H9 (cell line): ENCODE data around the gene TPGS2. TPM values are rescaled to one million over a fixed set of nuclear protein-coding genes. Genes with fewer than 3 reads are reported as not detected.

Experiments used
- DNase-seq: peaks from one replicate; pipeline ENCODE4 v3.0.0-alpha.2; 2017
- H2AFZ ChIP-seq: one replicate; pipeline ENCODE4 v1.6.1; 2013; ENCODE audit warnings: mild to moderate bottlenecking, low read length, control low read depth, moderate library complexity
- H2AK5ac ChIP-seq: 2 replicates; pipeline ENCODE4 v1.6.1; 2013; ENCODE audit warnings: low read length, control low read depth, mixed read lengths; ENCODE audit not compliant: insufficient read length
- H2BK120ac ChIP-seq: one replicate; pipeline ENCODE4 v1.6.1; 2013; ENCODE audit warnings: low read depth, mild to moderate bottlenecking, low read length, control low read depth, inconsistent platforms; ENCODE audit not compliant: poor library complexity, severe bottlenecking
- H2BK12ac ChIP-seq: 2 replicates; pipeline ENCODE4 v1.6.1; 2013; ENCODE audit warnings: low read length, control low read depth, mixed read lengths, low read depth; ENCODE audit not compliant: insufficient read length
- H2BK15ac ChIP-seq: 2 replicates; pipeline ENCODE4 v1.6.1; 2013; ENCODE audit warnings: low read depth, low read length, control low read depth
- H2BK20ac ChIP-seq: one replicate; pipeline ENCODE4 v1.6.1; 2013; ENCODE audit warnings: low read depth, mild to moderate bottlenecking, low read length, control low read depth, inconsistent platforms; ENCODE audit not compliant: poor library complexity, severe bottlenecking
- H2BK5ac ChIP-seq: 2 replicates; pipeline ENCODE4 v1.6.1; 2013; ENCODE audit warnings: low read length, control low read depth, mixed read lengths; ENCODE audit not compliant: insufficient read length
- H3K14ac ChIP-seq: 2 replicates; pipeline ENCODE4 v1.6.1; 2013; ENCODE audit warnings: low read length, control low read depth; ENCODE audit not compliant: insufficient read depth
- H3K18ac ChIP-seq: 2 replicates; pipeline ENCODE4 v1.6.1; 2013; ENCODE audit warnings: low read depth, mild to moderate bottlenecking, mixed read lengths, low read length, control low read depth; ENCODE audit not compliant: insufficient read length
- H3K23ac ChIP-seq: 2 replicates; pipeline ENCODE4 v1.6.1; 2013; ENCODE audit warnings: low read length, control low read depth, mixed read lengths, low read depth; ENCODE audit not compliant: insufficient read length
- H3K23me2 ChIP-seq: 2 replicates; pipeline ENCODE4 v1.6.1; 2013; ENCODE audit warnings: low read depth, mild to moderate bottlenecking, mixed read lengths, low read length, control low read depth; ENCODE audit not compliant: insufficient read length, poor library complexity, severe bottlenecking
- H3K27ac ChIP-seq: 2 replicates; pipeline ENCODE4 v1.5.1; 2013; ENCODE audit warnings: low read length, control low read depth, mixed read lengths, low read depth; ENCODE audit not compliant: insufficient read length
- H3K27me3 ChIP-seq: 2 replicates; pipeline ENCODE4 v1.6.1; 2013; ENCODE audit warnings: low read length, control low read depth, inconsistent platforms; ENCODE audit not compliant: insufficient read depth
- H3K4ac ChIP-seq: 2 replicates; pipeline ENCODE4 v1.6.1; 2013; ENCODE audit warnings: low read depth, mild to moderate bottlenecking, control low read depth, inconsistent platforms, low read length, moderate library complexity
- H3K4me1 ChIP-seq: 2 replicates; pipeline ENCODE4 v1.6.1; 2013; ENCODE audit warnings: low read length, control low read depth, inconsistent platforms; ENCODE audit not compliant: insufficient read depth
- H3K4me2 ChIP-seq: 2 replicates; pipeline ENCODE4 v1.6.1; 2013; ENCODE audit warnings: low read length, control low read depth, mixed read lengths; ENCODE audit not compliant: insufficient read length, insufficient read depth
- H3K56ac ChIP-seq: 2 replicates; pipeline ENCODE4 v1.6.1; 2013; ENCODE audit warnings: low read depth, mild to moderate bottlenecking, mixed read lengths, low read length, control low read depth; ENCODE audit not compliant: insufficient read length
- H3K79me1 ChIP-seq: 2 replicates; pipeline ENCODE4 v1.6.1; 2013; ENCODE audit warnings: low read depth, mild to moderate bottlenecking, moderate library complexity, low read length, control low read depth, inconsistent platforms; ENCODE audit not compliant: insufficient read depth, poor library complexity, severe bottlenecking
- H3K79me2 ChIP-seq: 2 replicates; pipeline ENCODE4 v1.6.1; 2013; ENCODE audit warnings: low read length, control low read depth, inconsistent platforms; ENCODE audit not compliant: insufficient read depth
- H3K9ac ChIP-seq: 2 replicates; pipeline ENCODE4 v1.6.1; 2013; ENCODE audit warnings: low read length, control low read depth, mixed read lengths; ENCODE audit not compliant: insufficient read length; ENCODE audit errors: extremely low read depth
- H3K9me3 ChIP-seq: one replicate; pipeline ENCODE4 v1.6.1; 2013; ENCODE audit warnings: low read depth, low read length, inconsistent platforms; ENCODE audit not compliant: control insufficient read depth
- H3T11ph ChIP-seq: one replicate; pipeline ENCODE4 v1.6.1; 2013; ENCODE audit warnings: mild to moderate bottlenecking, low read length, control low read depth, inconsistent platforms
- H4K20me1 ChIP-seq: one replicate; pipeline ENCODE4 v1.6.1; 2013; ENCODE audit not compliant: control insufficient read depth, insufficient read length, insufficient read depth
- H4K5ac ChIP-seq: 2 replicates; pipeline ENCODE4 v1.6.1; 2013; ENCODE audit warnings: low read depth, mild to moderate bottlenecking, mixed read lengths, low read length, control low read depth; ENCODE audit not compliant: insufficient read length
- H4K8ac ChIP-seq: replicated peaks from 2 replicates; pipeline ENCODE4 v1.6.1; 2013; ENCODE audit warnings: low read length, control low read depth, mixed read lengths, low read depth; ENCODE audit not compliant: insufficient read length
- H4K91ac ChIP-seq: 2 replicates; pipeline ENCODE4 v1.6.1; 2013; ENCODE audit warnings: low read depth, mild to moderate bottlenecking, moderate library complexity, mixed read lengths, low read length, control low read depth; ENCODE audit not compliant: insufficient read length
- H3K27ac Mint-ChIP-seq, 3 experiments: 2 replicates in 2 of 3; 3 replicates in 1 of 3; pipeline ENCODE4 v1.8.0; 2020 to 2021; ENCODE audit warnings: mixed read lengths in 3 of 3, mild to moderate bottlenecking in 1 of 3, moderate library complexity in 1 of 3
- H3K27me3 Mint-ChIP-seq: 2 replicates; pipeline ENCODE4 v1.8.0; 2021; ENCODE audit warnings: low read depth, mild to moderate bottlenecking, moderate library complexity, mixed read lengths
- H3K36me3 Mint-ChIP-seq, 3 experiments: 2 replicates in 2 of 3; 3 replicates in 1 of 3; pipeline ENCODE4 v1.8.0; 2020 to 2021; ENCODE audit warnings: low read depth in 3 of 3, mixed read lengths in 3 of 3; ENCODE audit not compliant: insufficient read depth in 1 of 3
- H3K4me1 Mint-ChIP-seq, 2 experiments: 2 replicates each; pipeline ENCODE4 v1.8.0; 2020; ENCODE audit warnings: mixed read lengths in 2 of 2
- H3K4me3 Mint-ChIP-seq, 2 experiments: 2 replicates in 1 of 2; 3 replicates in 1 of 2; pipeline ENCODE4 v1.8.0; 2020 to 2021; ENCODE audit warnings: mild to moderate bottlenecking in 2 of 2, mixed read lengths in 2 of 2, moderate library complexity in 1 of 2
- H3K9me3 Mint-ChIP-seq, 2 experiments: 2 replicates in 1 of 2; 3 replicates in 1 of 2; pipeline ENCODE4 v1.8.0; 2020; ENCODE audit warnings: mild to moderate bottlenecking in 2 of 2, mixed read lengths in 2 of 2, moderate library complexity in 1 of 2
- WGBS: extraction: QIAGEN DNeasy Blood & Tissue Kit; methylation state at CpG from one replicate; pipeline ENCODE4 v1.1.7; 2013; ENCODE audit warnings: missing lambda C conversion rate, low lambda C conversion rate, mixed read lengths; ENCODE audit not compliant: insufficient read length; ENCODE audit errors: extremely low coverage; 5-methylcytosine and 5-hydroxymethylcytosine counted together
- total RNA-seq: library from RNA; stranded (reverse); gene quantifications from 2 replicates; pipeline ENCODE4 v1.2.1, GENCODE V29; 2021
- TF ChIP-seq, protein P1 (sequence below): fragments of 200-600 bp; sonication (generic); conservative IDR thresholded peaks from 3 replicates; pipeline ENCODE4 v1.8.0; 2021; ENCODE audit warnings: antibody characterized with exemption, mild to moderate bottlenecking

Gene TPGS2
- total RNA-seq, 1 experiment from 2014 or later, result 147 TPM

DNA sequence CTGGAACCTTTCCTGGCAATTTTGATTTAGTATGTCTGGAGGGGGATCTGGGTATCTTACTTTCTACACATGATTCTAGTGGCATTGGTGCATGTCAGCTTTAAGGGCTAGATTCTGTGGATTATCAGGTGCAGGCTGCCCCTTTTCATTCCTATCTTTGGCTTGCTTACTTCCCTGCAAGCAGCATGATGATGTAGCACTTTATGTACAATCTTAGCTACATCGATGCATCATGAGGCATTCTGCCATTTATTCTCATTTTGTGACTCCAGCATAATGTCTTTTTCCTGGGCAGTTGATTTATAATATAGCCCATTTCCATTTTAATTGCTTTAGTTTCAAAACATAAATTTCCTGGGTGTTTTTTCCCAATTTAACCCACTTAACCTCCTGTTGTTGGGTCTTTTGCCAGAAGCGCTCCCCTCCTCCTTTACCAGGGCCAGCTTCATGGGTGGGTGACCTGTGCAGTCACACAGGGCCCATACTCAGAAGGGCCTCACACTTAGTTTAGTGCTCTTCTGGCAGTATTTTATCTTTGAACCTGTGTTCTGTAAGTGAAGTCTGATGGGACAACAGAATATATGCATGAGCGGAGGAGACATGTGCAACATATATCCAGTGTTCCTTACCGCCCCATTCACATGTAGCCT is 36.0 kb downstream of the TPGS2 start:
- no peak overlapping the region for H3K14ac ChIP-seq
- H4K8ac ChIP-seq, result no peak overlapping the region
- H4K20me1 ChIP-seq, result no peaks in the 10 kb centered on the region
- H2BK20ac ChIP-seq, result no peak overlapping the region
- H3K4ac ChIP-seq, result no peak overlapping the region
- H3K27me3 ChIP-seq, result no peaks in the 10 kb centered on the region
- H3K9me3 Mint-ChIP-seq, result no peaks in the 10 kb centered on the region
- H2BK5ac ChIP-seq, result no peak overlapping the region
- peaks cover 25 to 76% (median 54%) of the 10 kb centered on the region in 3 experiments; a peak in 6 of 7 replicates for H3K36me3 Mint-ChIP-seq
- peaks cover 0 to 2% of the 10 kb centered on the region in 2 experiments; a peak in 1 of 4 replicates for H3K4me1 Mint-ChIP-seq
- no peaks in the 10 kb centered on the region for H3K4me1 ChIP-seq
- H3K79me2 ChIP-seq, result no peaks in the 10 kb centered on the region
- H2BK12ac ChIP-seq, result no peak overlapping the region
- no peak overlapping the region for H3K18ac ChIP-seq
- no peak overlapping the region for H2AK5ac ChIP-seq
- no peak overlapping the region for H2AFZ ChIP-seq
- H2BK15ac ChIP-seq, result no peak overlapping the region
- H3K56ac ChIP-seq, result no peak overlapping the region
- no peak overlapping the region for H3K23ac ChIP-seq
- H4K91ac ChIP-seq, result no peak overlapping the region
- no peak overlapping the region for H3K9ac ChIP-seq
- H3K23me2 ChIP-seq, result no peaks in the 10 kb centered on the region
- no peak overlapping the region for H3K27ac Mint-ChIP-seq
- no peak overlapping the region for H2BK120ac ChIP-seq
- H4K5ac ChIP-seq, result no peak overlapping the region
- H3K9me3 ChIP-seq, result no peaks in the 10 kb centered on the region
- no CpG with 5 or more reads among the region's 4 CpGs for WGBS
- H3K79me1 ChIP-seq, result no peaks in the 10 kb centered on the region
- no peaks in the 10 kb centered on the region for H3K27me3 Mint-ChIP-seq
- H3K4me3 Mint-ChIP-seq, result no peak overlapping the region
- H3T11ph ChIP-seq, result no peak overlapping the region
- no peak overlapping the region for H3K4me2 ChIP-seq
- H3K27ac ChIP-seq, result no peak overlapping the region
- TF ChIP-seq, protein P1, sequence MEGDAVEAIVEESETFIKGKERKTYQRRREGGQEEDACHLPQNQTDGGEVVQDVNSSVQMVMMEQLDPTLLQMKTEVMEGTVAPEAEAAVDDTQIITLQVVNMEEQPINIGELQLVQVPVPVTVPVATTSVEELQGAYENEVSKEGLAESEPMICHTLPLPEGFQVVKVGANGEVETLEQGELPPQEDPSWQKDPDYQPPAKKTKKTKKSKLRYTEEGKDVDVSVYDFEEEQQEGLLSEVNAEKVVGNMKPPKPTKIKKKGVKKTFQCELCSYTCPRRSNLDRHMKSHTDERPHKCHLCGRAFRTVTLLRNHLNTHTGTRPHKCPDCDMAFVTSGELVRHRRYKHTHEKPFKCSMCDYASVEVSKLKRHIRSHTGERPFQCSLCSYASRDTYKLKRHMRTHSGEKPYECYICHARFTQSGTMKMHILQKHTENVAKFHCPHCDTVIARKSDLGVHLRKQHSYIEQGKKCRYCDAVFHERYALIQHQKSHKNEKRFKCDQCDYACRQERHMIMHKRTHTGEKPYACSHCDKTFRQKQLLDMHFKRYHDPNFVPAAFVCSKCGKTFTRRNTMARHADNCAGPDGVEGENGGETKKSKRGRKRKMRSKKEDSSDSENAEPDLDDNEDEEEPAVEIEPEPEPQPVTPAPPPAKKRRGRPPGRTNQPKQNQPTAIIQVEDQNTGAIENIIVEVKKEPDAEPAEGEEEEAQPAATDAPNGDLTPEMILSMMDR, result no peak
- DNase-seq, result no peak
